ENCODE measurements around the gene SPTBN5. TPM values are rescaled to one million over a fixed set of nuclear protein-coding genes. Genes with fewer than 3 reads are reported as not detected.

SPTBN5 gene
- 0.09 to 0.29 TPM (median 0.23 TPM) in 5 replicates for total RNA-seq (2022; extraction: Qiagen RNA extraction; ENCODE audit: low read depth)

GRCh38 chr15:41893422-41894250, at the start of gene SPTBN5:
Gene SPTBN5, minus strand, starts transcription at chr15:41894053. Its CDS starts 556 bp downstream, at chr15:41893497.

GRCh38 chr15:41838400-41838897, 55.4 kb downstream of the SPTBN5 start, which contains the start of gene PLA2G4B:
Gene PLA2G4B, plus strand, starts transcription at chr15:41838847. Its CDS starts 67 bp downstream, at chr15:41838914.

GRCh38 chr15:41827880-41828806, 65.7 kb downstream of the SPTBN5 start, which contains the start of gene JMJD7:
Gene JMJD7, plus strand, starts transcription at chr15:41828092. Its CDS starts 33 bp downstream, at chr15:41828125.

Other genes with a start within 250 kb of the SPTBN5 start
- 6.1 to 11.1 TPM (median 6.9 TPM) in 5 replicates for gene MGA, start 233.6 kb downstream of the SPTBN5 start, total RNA-seq (2022; extraction: Qiagen RNA extraction; ENCODE audit: low read depth)
- gene MAPKBP1, start 119.6 kb downstream of the SPTBN5 start, total RNA-seq (2022; extraction: Qiagen RNA extraction; ENCODE audit: low read depth): 2.9 to 5.5 TPM (median 4.5 TPM) in 5 replicates
- gene JMJD7, start 66.0 kb downstream of the SPTBN5 start, total RNA-seq (2022; extraction: Qiagen RNA extraction; ENCODE audit: low read depth): 2.2 to 4.2 TPM (median 3.5 TPM) in 5 replicates
- 1.4 to 3.3 TPM (median 1.8 TPM) in 5 replicates for gene PLA2G4B, start 55.2 kb downstream of the SPTBN5 start, total RNA-seq (2022; extraction: Qiagen RNA extraction; ENCODE audit: low read depth)
- 9.5 to 12.2 TPM (median 11.1 TPM) in 5 replicates for gene EHD4, start 78.5 kb upstream of the SPTBN5 start, total RNA-seq (2022; extraction: Qiagen RNA extraction; ENCODE audit: low read depth)
- not detected in 5 replicates for gene PLA2G4E, start 127.0 kb upstream of the SPTBN5 start, total RNA-seq (2022; extraction: Qiagen RNA extraction; ENCODE audit: low read depth)
- gene PLA2G4D, start 200.5 kb upstream of the SPTBN5 start, total RNA-seq (2022; extraction: Qiagen RNA extraction; ENCODE audit: low read depth): not detected in 5 replicates

All from A549 treated with CpdA at 1 μM for 4 hours (cell line).